HG03575 (cell line): ENCODE data around the gene DMRT2.

ENCODE experiments used
- ATAC-seq: cut with Tn5 transposase; IDR thresholded peaks from one replicate; pipeline ENCODE4 v1.9.1; 2021; ENCODE audit not compliant: unreplicated experiment, insufficient number of reproducible peaks, low FRiP score; ENCODE audit errors: extremely low read depth

Gene DMRT2

GRCh38 chr9:1050125-1050895, at the start of gene DMRT2:
DMRT2 (plus strand) TSS chr9:1050357; CDS start chr9:1051614, 1,257 bp downstream.
- no peak for ATAC-seq

GRCh38 chr9:1001838-1002237, 48.3 kb upstream of the DMRT2 start:
- no peak for ATAC-seq

- no peak for ATAC-seq
Measured at GRCh38 chr9:1002678-1003077, 47.5 kb upstream of the DMRT2 start.

- no peak for ATAC-seq
Measured at GRCh38 chr9:1005043-1005667, 45.0 kb upstream of the DMRT2 start.

GRCh38 chr9:1007312-1007711, 42.8 kb upstream of the DMRT2 start:
- ATAC-seq, result no peak

- no peak for ATAC-seq
Measured at GRCh38 chr9:1008216-1008615, 41.9 kb upstream of the DMRT2 start.

GRCh38 chr9:1009101-1009707, 41.0 kb upstream of the DMRT2 start:
- peak; percentile 78 for ATAC-seq

GRCh38 chr9:1013021-1013420, 37.1 kb upstream of the DMRT2 start:
- ATAC-seq, result no peak

- ATAC-seq, result no peak
Measured at GRCh38 chr9:1014225-1014624, 35.9 kb upstream of the DMRT2 start.

- no peak for ATAC-seq
Measured at GRCh38 chr9:1014640-1015039, 35.5 kb upstream of the DMRT2 start.

- ATAC-seq, result no peak
Measured at GRCh38 chr9:1018121-1018520, 32.0 kb upstream of the DMRT2 start.

- no peak for ATAC-seq
Measured at GRCh38 chr9:1024112-1024511, 26.0 kb upstream of the DMRT2 start.

GRCh38 chr9:1025131-1025530, 25.0 kb upstream of the DMRT2 start:
- ATAC-seq, result no peak

- ATAC-seq, result no peak
Measured at GRCh38 chr9:1026219-1026618, 23.9 kb upstream of the DMRT2 start.

- no peak for ATAC-seq
Measured at GRCh38 chr9:1028501-1029190, 21.5 kb upstream of the DMRT2 start.

- no peak for ATAC-seq
Measured at GRCh38 chr9:1031951-1032601, 18.1 kb upstream of the DMRT2 start.

- ATAC-seq, result no peak
Measured at GRCh38 chr9:1034271-1034670, 15.9 kb upstream of the DMRT2 start.

- no peak for ATAC-seq
Measured at GRCh38 chr9:1039589-1039988, 10.6 kb upstream of the DMRT2 start.

- ATAC-seq, result no peak
Measured at GRCh38 chr9:1042466-1042865, 7.7 kb upstream of the DMRT2 start.
